Peyer's patch (tissue), 4 donors: Measurements from ENCODE around the gene PRM1.

Experiments
- CTCF ChIP-seq, 6 experiments: fragments of 450-650 bp in 4 of 6; fragments of 200-600 bp in 2 of 6; sonication (generic) in 1 of 6; IDR thresholded peaks; one replicate each; pipeline ENCODE4 v1.5.1; 2017 to 2019; ENCODE audit warnings: antibody characterized with exemption in 6 of 6, mild to moderate bottlenecking in 3 of 6, moderate library complexity in 1 of 6
- POLR2A ChIP-seq, 2 donors: fragments of 450-650 bp; IDR thresholded peaks; one replicate each; pipeline ENCODE4 v1.5.1; 2017; ENCODE audit warnings: antibody characterized with exemption in 2 of 2, mild to moderate bottlenecking in 2 of 2, moderate library complexity in 2 of 2

- TF ChIP-seq CTCF (IDR thresholded peaks at IDR 0.05) (no peak), POLR2A (IDR thresholded peaks at IDR 0.05) (no peak)
These were observed 30.9 kb downstream of the PRM1 start for GRCh38 chr16:11250091-11250785.
